Kidney epithelial cell (primary cell): ENCODE results near the gene MAT2B. TPM values are rescaled to one million over a fixed set of nuclear protein-coding genes. Genes with fewer than 3 reads are reported as not detected.

Source experiments
- DNase-seq: peaks from one replicate; pipeline ENCODE4 v3.0.0-alpha.2; 2010; ENCODE audit warnings: low read depth
- H3K27me3 ChIP-seq: 2 replicates; pipeline ENCODE4 v1.6.0; 2011; ENCODE audit warnings: low read length; ENCODE audit not compliant: control insufficient read depth, insufficient read depth
- H3K36me3 ChIP-seq: 2 replicates; pipeline ENCODE4 v1.5.1; 2011; ENCODE audit warnings: low read length; ENCODE audit not compliant: control insufficient read depth, insufficient read depth
- H3K4me3 ChIP-seq: 2 replicates; pipeline ENCODE4 v1.5.1; 2011; ENCODE audit warnings: low read depth, mild to moderate bottlenecking, control low read depth, low read length
- CTCF ChIP-seq: IDR thresholded peaks from 2 replicates; pipeline ENCODE4 v1.5.1; 2011; ENCODE audit warnings: mild to moderate bottlenecking, moderate library complexity, low read length, control low read depth, inconsistent platforms; ENCODE audit not compliant: insufficient read depth, poor library complexity, severe bottlenecking
- total RNA-seq: library from RNA; depleted of rRNA; stranded (reverse); fragments of >200 nt; gene quantifications from 2 replicates; pipeline ENCODE4 v1.2.3, GENCODE V29; 2015

The MAT2B gene
- total RNA-seq, 1 donor from 2014 or later = 61.1 TPM

- DNase-seq = no peak
- peaks cover 30% of the 10 kb centered on the region for H3K27me3 ChIP-seq
- TF ChIP-seq CTCF = no peak
- H3K4me3 ChIP-seq = peak overlapping the region; percentile 30
- no peaks in the 10 kb centered on the region for H3K36me3 ChIP-seq
Measured at GRCh38 chr5:163565931-163566608, 60.7 kb downstream of the MAT2B start.

- H3K36me3 ChIP-seq = no peaks in the 10 kb centered on the region
- no peak for TF ChIP-seq CTCF
- no peak for DNase-seq
- peaks cover 30% of the 10 kb centered on the region for H3K27me3 ChIP-seq
- no peak overlapping the region for H3K4me3 ChIP-seq
Measured at GRCh38 chr5:163566678-163567077, 61.3 kb downstream of the MAT2B start.

- Histone ChIP-seq H3K27me3 (peaks cover 30% of the 10 kb centered on the region), H3K4me3 (no peak overlapping the region), H3K36me3 (no peaks in the 10 kb centered on the region)
- no peak for DNase-seq
- no peak for TF ChIP-seq CTCF
Measured at GRCh38 chr5:163567811-163568210, 62.4 kb downstream of the MAT2B start.

Other genes starting within 250 kb of the MAT2B start
- gene CCNG1, start 68.0 kb upstream of the MAT2B start, total RNA-seq = 191 and 206 TPM in 2 replicates
- 3.8 and 5.4 TPM in 2 replicates for gene NUDCD2, start 45.5 kb upstream of the MAT2B start, total RNA-seq
- gene HMMR, start 45.0 kb upstream of the MAT2B start, total RNA-seq = 7.1 and 11.2 TPM in 2 replicates